GM23248 (cell line): ENCODE data around the gene C5orf58. TPM values are rescaled to one million over a fixed set of nuclear protein-coding genes. Genes with fewer than 3 reads are reported as not detected.
"Not testable (repeated sequence)": the region's sequence is repeated elsewhere in the genome, so short reads cannot be mapped to it uniquely, and the experiment has no call there.

Source experiments
- DNase-seq: peaks from one replicate; pipeline ENCODE4 v3.0.0-alpha.2; 2015
- H2AFZ ChIP-seq: fragments of 200-600 bp; sonication (generic); 2 replicates; pipeline ENCODE4 v1.6.1; 2016; ENCODE audit warnings: antibody characterized with exemption
- H3F3A ChIP-seq: fragments of 200-600 bp; sonication (generic); 2 replicates; pipeline ENCODE4 v1.6.1; 2016; ENCODE audit warnings: mild to moderate bottlenecking, antibody characterized with exemption, mixed run types; ENCODE audit not compliant: insufficient read depth
- H3K27ac ChIP-seq: fragments of 200-600 bp; sonication (generic); 2 replicates; pipeline ENCODE4 v1.5.1; 2016; ENCODE audit warnings: mild to moderate bottlenecking
- H3K27me3 ChIP-seq: fragments of 200-600 bp; sonication (generic); replicated peaks from 2 replicates; pipeline ENCODE4 v1.6.1; 2016; ENCODE audit warnings: mild to moderate bottlenecking; ENCODE audit not compliant: insufficient read depth
- H3K36me3 ChIP-seq: fragments of 200-600 bp; sonication (generic); 2 replicates; pipeline ENCODE4 v1.6.1; 2016; ENCODE audit warnings: low read depth, mild to moderate bottlenecking
- H3K4me1 ChIP-seq: fragments of 200-600 bp; sonication (generic); 2 replicates; pipeline ENCODE4 v1.6.1; 2016; ENCODE audit warnings: mild to moderate bottlenecking; ENCODE audit not compliant: insufficient read depth
- H3K4me2 ChIP-seq: fragments of 200-600 bp; sonication (generic); one replicate; pipeline ENCODE4 v1.6.1; 2016; ENCODE audit warnings: mild to moderate bottlenecking; ENCODE audit not compliant: unreplicated experiment
- H3K4me3 ChIP-seq: fragments of 200-600 bp; sonication (generic); 2 replicates; pipeline ENCODE4 v1.5.1; 2016; ENCODE audit warnings: mild to moderate bottlenecking
- H3K79me2 ChIP-seq: fragments of 200-600 bp; sonication (generic); 2 replicates; pipeline ENCODE4 v1.6.1; 2016; ENCODE audit warnings: mild to moderate bottlenecking; ENCODE audit not compliant: insufficient read depth
- H3K9ac ChIP-seq: fragments of 200-600 bp; sonication (generic); 2 replicates; pipeline ENCODE4 v1.6.1; 2016; ENCODE audit warnings: mild to moderate bottlenecking
- H3K9me2 ChIP-seq: fragments of 200-600 bp; sonication (generic); 2 replicates; pipeline ENCODE4 v1.6.1; 2016; ENCODE audit warnings: mixed run types, mild to moderate bottlenecking, moderate library complexity; ENCODE audit not compliant: insufficient read depth
- H3K9me3 ChIP-seq: fragments of 200-600 bp; sonication (generic); one replicate; pipeline ENCODE4 v1.6.1; 2017; ENCODE audit warnings: low read depth
- H4K20me1 ChIP-seq: fragments of 200-600 bp; sonication (generic); 2 replicates; pipeline ENCODE4 v1.6.0; 2016; ENCODE audit not compliant: insufficient read depth
- EZH2 ChIP-seq: fragments of 200-600 bp; sonication (generic); IDR thresholded peaks from 2 replicates; pipeline ENCODE4 v1.6.1; 2018; ENCODE audit warnings: antibody characterized with exemption, mild to moderate bottlenecking; ENCODE audit not compliant: insufficient read depth, poor library complexity, severe bottlenecking
- EZH2phosphoT487 ChIP-seq: fragments of 200-600 bp; sonication (generic); IDR thresholded peaks from 2 replicates; pipeline ENCODE4 v1.6.1; 2018; ENCODE audit warnings: antibody characterized with exemption, moderate library complexity, mild to moderate bottlenecking, low read depth; ENCODE audit not compliant: insufficient read depth
- WGBS, 2 experiments: methylation state at CpG; one replicate each; pipeline ENCODE4 v1.1.6; 2015 to 2017; ENCODE audit warnings: low lambda C conversion rate in 2 of 2, low coverage in 1 of 2; ENCODE audit errors: missing lambda C conversion rate in 2 of 2; 5-methylcytosine and 5-hydroxymethylcytosine counted together
- in situ Hi-C: fragments of 300-500 bp; cut with MboI; formaldehyde crosslinking; loops from 2 replicates; pipeline ENCODE4 v1.15.0; 2020
- polyA plus RNA-seq: library from polyadenylated mRNA; unstranded; fragments of >200 nt; fragmentation: Nextera tagmentation; extraction: Ambion mirVana; gene quantifications from 2 replicates; pipeline ENCODE4 v1.2.1, GENCODE V29; 2016
- total RNA-seq: library from RNA; depleted of rRNA; stranded (reverse); fragments of >200 nt; shearing (Covaris generic); gene quantifications from 2 replicates; pipeline ENCODE4 v1.2.3, GENCODE V29; 2014

The C5orf58 gene
- total and polyA plus RNA-seq, 2 experiments from 2014 or later: not detected

DNA sequence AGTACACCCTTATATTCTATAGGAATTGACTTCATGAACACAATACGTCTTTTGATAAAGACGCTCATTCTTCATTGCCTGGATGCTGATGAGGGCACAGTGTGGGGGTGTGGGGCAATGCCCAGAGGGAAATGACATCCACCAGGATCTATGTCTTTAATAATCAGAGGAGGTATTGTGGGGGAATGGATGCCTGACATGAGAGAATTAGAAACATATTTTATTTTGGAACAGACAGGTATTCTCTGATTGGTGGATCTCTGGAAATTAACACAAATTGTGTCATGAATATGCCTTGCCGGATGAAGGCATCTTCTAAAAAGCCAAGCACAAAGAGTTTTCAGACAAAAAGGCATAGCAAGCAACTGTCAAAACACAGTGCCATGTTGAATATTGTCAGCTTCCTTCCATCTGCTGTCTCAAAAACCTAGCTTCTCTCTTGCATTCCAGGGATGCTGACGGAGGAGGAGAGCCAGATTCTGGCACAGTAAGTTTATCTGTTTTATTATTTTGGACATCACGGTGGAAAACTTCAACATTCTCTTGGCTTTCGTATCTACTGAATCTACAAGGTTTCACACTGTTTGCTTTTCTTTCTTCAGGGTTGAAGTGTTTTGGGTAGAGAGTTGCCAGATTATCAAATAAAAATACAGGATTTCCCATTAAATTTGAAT, 3.9 kb upstream of the C5orf58 start:
- no peak for DNase-seq
- no peaks in the 10 kb centered on the region for H3K36me3 ChIP-seq
- WGBS, 2 experiments: 49 to 54% methylated on average over 6 of the region's 6 CpGs

DNA sequence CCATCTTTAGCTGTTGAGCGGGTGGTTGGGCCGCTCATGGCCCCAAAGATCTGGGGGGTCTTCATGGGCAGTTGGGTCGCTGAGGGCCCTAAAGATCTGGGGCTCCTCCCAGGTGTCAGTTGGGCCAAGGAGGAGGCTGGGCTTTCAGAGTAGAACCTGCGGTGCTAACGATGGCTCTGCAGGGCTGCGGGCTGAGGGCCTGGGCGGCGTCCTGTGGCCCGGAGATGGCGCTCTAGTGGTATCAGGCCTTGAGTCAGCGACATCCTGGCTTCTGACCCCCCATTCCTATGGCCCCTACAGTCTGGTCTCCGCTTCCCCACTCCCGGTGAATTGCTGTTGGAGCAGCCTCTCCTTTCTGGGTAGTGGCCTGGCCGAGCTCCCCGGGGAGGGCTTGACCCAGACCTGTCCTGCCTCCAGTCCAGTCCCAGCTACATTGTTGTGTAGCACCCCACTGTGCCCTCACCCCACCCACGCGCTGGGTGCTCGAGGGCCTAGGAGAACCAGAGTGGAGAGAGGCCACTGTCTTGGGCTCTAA, 640 bp downstream of the C5orf58 start:
- H2AFZ ChIP-seq: no peak overlapping the region
- H3K9me2 ChIP-seq: no peaks in the 10 kb centered on the region
- H3K27ac ChIP-seq: no peak overlapping the region
- no peak for DNase-seq
- H3K9ac ChIP-seq: no peak overlapping the region
- H3K4me2 ChIP-seq: no peak overlapping the region
- no peaks in the 10 kb centered on the region for H3F3A ChIP-seq
- no peaks in the 10 kb centered on the region for H3K4me1 ChIP-seq
- in situ Hi-C loops: no loop called here
- no peaks in the 10 kb centered on the region for H3K9me3 ChIP-seq
- H3K27me3 ChIP-seq: peaks cover 70% of the 10 kb centered on the region
- no peaks in the 10 kb centered on the region for H3K79me2 ChIP-seq
- no peak overlapping the region for H3K4me3 ChIP-seq
- no peak for TF ChIP-seq EZH2phosphoT487
- TF ChIP-seq EZH2: no peak
- no peaks in the 10 kb centered on the region for H4K20me1 ChIP-seq
- 71 to 80% methylated on average over 18 of the region's 18 CpGs for WGBS, 2 experiments
- H3K36me3 ChIP-seq: no peaks in the 10 kb centered on the region

More for the DNA sequence above, 3.9 kb upstream of the C5orf58 start:
- H3K27me3 ChIP-seq: peaks cover 29% of the 10 kb centered on the region
- H3K4me2 ChIP-seq: no peak overlapping the region
- no peak overlapping the region for H3K4me3 ChIP-seq
- H4K20me1 ChIP-seq: no peaks in the 10 kb centered on the region
- TF ChIP-seq EZH2 (no peak), EZH2phosphoT487 (no peak)
- no peaks in the 10 kb centered on the region for H3F3A ChIP-seq
- no peaks in the 10 kb centered on the region for H3K79me2 ChIP-seq
- no peaks in the 10 kb centered on the region for H3K9me3 ChIP-seq
- H3K27ac ChIP-seq: no peak overlapping the region
- no peaks in the 10 kb centered on the region for H3K4me1 ChIP-seq
- no peak overlapping the region for H3K9ac ChIP-seq
- H3K9me2 ChIP-seq: no peaks in the 10 kb centered on the region
- in situ Hi-C loops: loop anchor here (5.0 to 10.0 kb wide), 2 partner anchors 188 to 396 kb away; no protein-coding TSS in a partner anchor
- no peak overlapping the region for H2AFZ ChIP-seq

DNA sequence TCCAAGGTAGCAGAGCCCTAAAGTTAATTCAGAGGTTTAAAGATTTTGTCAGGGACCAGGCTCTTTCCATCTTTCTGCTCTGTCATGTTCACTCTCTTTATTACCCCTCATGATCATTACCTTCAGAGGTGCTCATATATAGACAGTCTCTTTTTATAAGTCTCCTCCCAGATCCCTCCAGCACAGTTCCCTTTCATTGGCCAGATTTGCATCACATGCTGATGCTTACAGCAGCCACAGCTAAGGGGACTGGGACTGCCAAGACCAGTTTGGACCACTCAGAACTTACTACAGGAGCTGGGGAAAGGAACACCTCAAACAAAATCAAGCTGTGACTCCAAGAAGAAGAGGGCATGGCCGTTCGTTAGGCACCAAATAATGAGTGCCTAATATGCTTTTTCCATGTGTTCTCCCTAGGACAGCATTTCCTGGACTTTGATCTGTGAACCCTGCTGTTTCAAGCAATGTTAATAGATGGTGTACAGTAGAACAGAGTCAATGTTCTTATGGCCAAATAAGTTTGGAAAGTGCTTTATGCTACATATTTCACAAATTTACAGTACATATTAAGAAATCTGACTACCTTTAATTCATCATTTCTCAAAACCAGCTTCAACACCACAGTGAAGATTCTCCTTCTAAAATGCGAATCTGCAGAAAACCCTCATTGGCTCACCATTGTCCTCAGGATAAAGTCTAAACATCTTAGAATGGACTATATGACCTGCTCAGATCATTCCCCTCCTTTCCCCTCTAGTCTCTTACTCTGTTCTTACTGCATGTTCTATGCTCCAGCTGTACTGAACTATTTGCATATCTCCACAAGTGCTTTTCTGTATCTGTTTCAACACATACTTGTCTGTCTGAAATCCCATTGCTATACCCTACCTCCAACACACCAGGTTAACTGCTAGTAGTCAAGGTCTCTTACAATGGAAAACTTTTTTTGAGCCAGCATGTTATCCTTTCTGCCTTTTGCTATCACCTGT, 3.4 kb downstream of the C5orf58 start:
- H3K9me2 ChIP-seq: no peaks in the 10 kb centered on the region
- H3K9ac ChIP-seq: no peak overlapping the region
- no peak for DNase-seq
- H3K4me2 ChIP-seq: no peak overlapping the region
- WGBS, 2 experiments: 37 to 38% methylated on average over 3 of the region's 3 CpGs
- no peaks in the 10 kb centered on the region for H3K9me3 ChIP-seq
- no peak overlapping the region for H3K4me3 ChIP-seq
- no peak overlapping the region for H3K27ac ChIP-seq
- no peaks in the 10 kb centered on the region for H3F3A ChIP-seq
- in situ Hi-C loops: no loop called here
- H3K4me1 ChIP-seq: no peaks in the 10 kb centered on the region
- H4K20me1 ChIP-seq: no peaks in the 10 kb centered on the region
- H3K36me3 ChIP-seq: no peaks in the 10 kb centered on the region
- TF ChIP-seq EZH2 (no peak), EZH2phosphoT487 (no peak)
- H3K27me3 ChIP-seq: peaks cover 47% of the 10 kb centered on the region
- no peaks in the 10 kb centered on the region for H3K79me2 ChIP-seq
- no peak overlapping the region for H2AFZ ChIP-seq

DNA sequence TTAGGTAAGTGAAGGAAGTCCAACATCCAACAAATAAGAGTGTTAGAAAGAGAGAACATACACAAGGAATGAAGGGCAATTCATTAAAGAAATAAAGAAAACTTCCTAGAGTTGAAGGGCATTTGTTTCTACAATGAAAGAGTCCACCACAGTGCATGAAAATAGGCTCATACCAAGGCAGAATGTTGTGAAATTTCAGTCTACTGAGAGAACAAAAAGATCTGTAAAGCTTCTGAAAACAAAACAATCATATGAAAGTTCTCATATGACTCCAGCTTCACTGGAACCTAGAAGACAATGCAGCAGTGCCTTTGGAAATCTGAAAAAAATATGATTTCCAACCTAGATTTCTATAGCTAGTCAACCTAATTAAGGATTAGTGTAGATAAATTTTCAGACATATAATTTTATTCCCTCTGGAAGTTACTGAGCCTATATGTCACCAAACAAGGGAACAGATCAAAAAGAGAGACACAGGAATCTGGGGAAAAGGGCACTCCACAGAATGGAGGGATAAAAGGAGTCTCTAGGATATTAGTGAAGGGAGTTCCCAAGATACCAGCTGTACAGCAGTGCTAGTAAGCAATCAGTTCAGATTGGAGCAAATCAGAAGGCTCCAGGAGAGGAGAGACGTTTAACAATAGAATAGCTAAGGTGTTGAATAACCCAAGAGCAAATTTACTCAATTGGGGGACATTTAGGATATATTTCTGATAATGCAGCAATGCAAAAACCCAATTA, 5.8 kb downstream of the C5orf58 start:
- 4 to 7% methylated on average over 1 of the region's 1 CpG for WGBS, 2 experiments
- in situ Hi-C loops: no loop called here

DNA sequence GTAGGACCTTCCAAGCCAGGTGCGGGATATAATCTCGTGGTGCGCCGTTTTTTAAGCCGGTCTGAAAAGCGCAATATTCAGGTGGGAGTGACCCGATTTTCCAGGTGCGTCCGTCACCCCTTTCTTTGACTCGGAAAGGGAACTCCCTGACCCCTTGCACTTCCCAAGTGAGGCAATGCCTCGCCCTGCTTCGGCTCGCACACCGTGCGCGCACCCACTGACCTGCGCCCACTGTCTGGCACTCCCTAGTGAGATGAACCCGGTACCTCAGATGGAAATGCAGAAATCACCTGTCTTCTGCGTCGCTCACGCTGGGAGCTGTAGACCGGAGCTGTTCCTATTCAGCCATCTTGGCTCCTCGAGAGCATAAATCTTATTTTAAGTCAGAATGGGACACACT, 12.7 kb downstream of the C5orf58 start:
- H3K4me2 ChIP-seq, H3K79me2 ChIP-seq, H3K9me2 ChIP-seq, H2AFZ ChIP-seq, DNase-seq, H3F3A ChIP-seq, H3K9ac ChIP-seq, in situ Hi-C loops, H3K9me3 ChIP-seq, H3K4me3 ChIP-seq, H3K27ac ChIP-seq, H3K36me3 ChIP-seq, H4K20me1 ChIP-seq, H3K4me1 ChIP-seq: not testable (repeated sequence)
- peaks cover 44% of the 10 kb centered on the region for H3K27me3 ChIP-seq
- WGBS, 2 experiments: 78 to 82% methylated on average over 15 to 22 of the region's 23 CpGs

More for the DNA sequence above, 5.8 kb downstream of the C5orf58 start:
- Histone ChIP-seq H3K79me2 (no peaks in the 10 kb centered on the region), H3K4me1 (no peaks in the 10 kb centered on the region), H3K27ac (no peak overlapping the region), H3K4me3 (no peak overlapping the region), H2AFZ (no peak overlapping the region), H3K9me3 (no peaks in the 10 kb centered on the region), H3K9ac (no peak overlapping the region), H3K9me2 (no peaks in the 10 kb centered on the region), H3K27me3 (peaks cover 47% of the 10 kb centered on the region), H3K4me2 (no peak overlapping the region), H4K20me1 (no peaks in the 10 kb centered on the region), H3F3A (no peaks in the 10 kb centered on the region), H3K36me3 (no peaks in the 10 kb centered on the region)
- no peak for TF ChIP-seq EZH2phosphoT487
- no peak for TF ChIP-seq EZH2
- DNase-seq: no peak
